ENCODE measurements around the gene CEMIP.

Gene CEMIP

GRCh38 chr15:80991421-80991820, 212.3 kb downstream of the CEMIP start:
- no peaks in the 10 kb centered on the region for H3K27me3 ChIP-seq (ENCODE audit: control insufficient read depth in 1 of 2, insufficient read depth in 2 of 2, low read length in 2 of 2)
- H3K4me3 ChIP-seq (ENCODE audit: low read depth in 1 of 2, low read length in 2 of 2): no peak overlapping the region
- H3K9me3 ChIP-seq (ENCODE audit: low read length): no peaks in the 10 kb centered on the region
- H3K36me3 ChIP-seq (ENCODE audit: insufficient read depth, low read length): no peaks in the 10 kb centered on the region
- H3K4me1 ChIP-seq (ENCODE audit: insufficient read depth, low read length): peaks cover 34% of the 10 kb centered on the region
- H3K9ac ChIP-seq (ENCODE audit: low read length): no peak overlapping the region
- peak overlapping the region; percentile 93 for H3K27ac ChIP-seq (ENCODE audit: low read depth, low read length)

- no peaks in the 10 kb centered on the region for H3K9me3 ChIP-seq (ENCODE audit: low read length)
- H3K27me3 ChIP-seq (ENCODE audit: control insufficient read depth in 1 of 2, insufficient read depth in 2 of 2, low read length in 2 of 2): no peaks in the 10 kb centered on the region
- no peaks in the 10 kb centered on the region for H3K36me3 ChIP-seq (ENCODE audit: insufficient read depth, low read length)
- H3K27ac ChIP-seq (ENCODE audit: low read depth, low read length): no peak overlapping the region
- peaks cover 31% of the 10 kb centered on the region for H3K4me1 ChIP-seq (ENCODE audit: insufficient read depth, low read length)
- H3K9ac ChIP-seq (ENCODE audit: low read length): no peak overlapping the region
- H3K4me3 ChIP-seq (ENCODE audit: low read depth in 1 of 2, low read length in 2 of 2): no peak overlapping the region
Observed at GRCh38 chr15:80992006-80992405, 212.8 kb downstream of the CEMIP start.

GRCh38 chr15:80992441-80992840, 213.3 kb downstream of the CEMIP start:
- Histone ChIP-seq H3K9ac (ENCODE audit: low read length) (no peak overlapping the region), H3K4me1 (ENCODE audit: insufficient read depth, low read length) (peaks cover 31% of the 10 kb centered on the region), H3K4me3 (ENCODE audit: low read depth in 1 of 2, low read length in 2 of 2) (no peak overlapping the region), H3K36me3 (ENCODE audit: insufficient read depth, low read length) (no peaks in the 10 kb centered on the region), H3K9me3 (ENCODE audit: low read length) (no peaks in the 10 kb centered on the region), H3K27ac (ENCODE audit: low read depth, low read length) (no peak overlapping the region), H3K27me3 (ENCODE audit: control insufficient read depth in 1 of 2, insufficient read depth in 2 of 2, low read length in 2 of 2) (no peaks in the 10 kb centered on the region)

GRCh38 chr15:80996247-80996646, 217.1 kb downstream of the CEMIP start:
- Histone ChIP-seq H3K27ac (ENCODE audit: low read depth, low read length) (no peak overlapping the region), H3K36me3 (ENCODE audit: insufficient read depth, low read length) (no peaks in the 10 kb centered on the region), H3K9ac (ENCODE audit: low read length) (no peak overlapping the region), H3K27me3 (ENCODE audit: control insufficient read depth in 1 of 2, insufficient read depth in 2 of 2, low read length in 2 of 2) (no peaks in the 10 kb centered on the region), H3K9me3 (ENCODE audit: low read length) (no peaks in the 10 kb centered on the region), H3K4me3 (ENCODE audit: low read depth in 1 of 2, low read length in 2 of 2) (no peak overlapping the region), H3K4me1 (ENCODE audit: insufficient read depth, low read length) (peaks cover 11% of the 10 kb centered on the region)

- Histone ChIP-seq H3K36me3 (ENCODE audit: insufficient read depth, low read length) (no peaks in the 10 kb centered on the region), H3K9me3 (ENCODE audit: low read length) (no peaks in the 10 kb centered on the region), H3K9ac (ENCODE audit: low read length) (no peak overlapping the region), H3K27ac (ENCODE audit: low read depth, low read length) (no peak overlapping the region), H3K4me1 (ENCODE audit: insufficient read depth, low read length) (peaks cover 9% of the 10 kb centered on the region), H3K4me3 (ENCODE audit: low read depth in 1 of 2, low read length in 2 of 2) (no peak overlapping the region), H3K27me3 (ENCODE audit: control insufficient read depth in 1 of 2, insufficient read depth in 2 of 2, low read length in 2 of 2) (no peaks in the 10 kb centered on the region)
Observed at GRCh38 chr15:80997692-80998091, 218.5 kb downstream of the CEMIP start.

- Histone ChIP-seq H3K27ac (ENCODE audit: low read depth, low read length) (no peak overlapping the region), H3K4me1 (ENCODE audit: insufficient read depth, low read length) (peaks cover 14% of the 10 kb centered on the region), H3K27me3 (ENCODE audit: control insufficient read depth in 1 of 2, insufficient read depth in 2 of 2, low read length in 2 of 2) (no peaks in the 10 kb centered on the region), H3K4me3 (ENCODE audit: low read depth in 1 of 2, low read length in 2 of 2) (no peak overlapping the region), H3K9ac (ENCODE audit: low read length) (no peak overlapping the region), H3K9me3 (ENCODE audit: low read length) (no peaks in the 10 kb centered on the region), H3K36me3 (ENCODE audit: insufficient read depth, low read length) (peaks cover 2% of the 10 kb centered on the region)
Observed at GRCh38 chr15:80998251-80998650, 219.1 kb downstream of the CEMIP start.

- no peak overlapping the region for H3K27ac ChIP-seq (ENCODE audit: low read depth, low read length)
- peak overlapping the region in 1 of 2 donors; percentile 92 for H3K4me3 ChIP-seq (ENCODE audit: low read depth in 1 of 2, low read length in 2 of 2)
- peaks cover 12% of the 10 kb centered on the region for H3K36me3 ChIP-seq (ENCODE audit: insufficient read depth, low read length)
- H3K4me1 ChIP-seq (ENCODE audit: insufficient read depth, low read length): peaks cover 17% of the 10 kb centered on the region
- no peaks in the 10 kb centered on the region for H3K9me3 ChIP-seq (ENCODE audit: low read length)
- H3K27me3 ChIP-seq (ENCODE audit: control insufficient read depth in 1 of 2, insufficient read depth in 2 of 2, low read length in 2 of 2): no peaks in the 10 kb centered on the region
- peak overlapping the region; percentile 89 for H3K9ac ChIP-seq (ENCODE audit: low read length)
Observed at GRCh38 chr15:80999623-81000036, 220.5 kb downstream of the CEMIP start.

- Histone ChIP-seq H3K27me3 (ENCODE audit: control insufficient read depth in 1 of 2, insufficient read depth in 2 of 2, low read length in 2 of 2) (no peaks in the 10 kb centered on the region), H3K27ac (ENCODE audit: low read depth, low read length) (peak overlapping the region; percentile 98), H3K4me1 (ENCODE audit: insufficient read depth, low read length) (peaks cover 23% of the 10 kb centered on the region), H3K36me3 (ENCODE audit: insufficient read depth, low read length) (peaks cover 12% of the 10 kb centered on the region), H3K4me3 (ENCODE audit: low read depth in 1 of 2, low read length in 2 of 2) (peak overlapping the region; percentile 92 to 98), H3K9me3 (ENCODE audit: low read length) (no peaks in the 10 kb centered on the region), H3K9ac (ENCODE audit: low read length) (peak overlapping the region; percentile 89)
Observed at GRCh38 chr15:81000144-81000623, 221.0 kb downstream of the CEMIP start.

- H3K9ac ChIP-seq (ENCODE audit: low read length): peak within 1 kb of the TSS; percentile 89
- H3K27ac ChIP-seq (ENCODE audit: low read depth, low read length): peak within 1 kb of the TSS; percentile 98
- no peaks in the 10 kb centered on the region for H3K9me3 ChIP-seq (ENCODE audit: low read length)
- peak within 1 kb of the TSS; percentile 92 to 98 for H3K4me3 ChIP-seq (ENCODE audit: low read depth in 1 of 2, low read length in 2 of 2)
- peaks cover 12% of the 10 kb centered on the region for H3K36me3 ChIP-seq (ENCODE audit: insufficient read depth, low read length)
- H3K4me1 ChIP-seq (ENCODE audit: insufficient read depth, low read length): peaks cover 23% of the 10 kb centered on the region
- H3K27me3 ChIP-seq (ENCODE audit: control insufficient read depth in 1 of 2, insufficient read depth in 2 of 2, low read length in 2 of 2): no peaks in the 10 kb centered on the region
Observed at GRCh38 chr15:81000624-81001151, 221.5 kb downstream of the CEMIP start, which contains the start of gene TLNRD1. Gene TLNRD1, plus strand, starts transcription at chr15:81000923. Its CDS starts 1,349 bp downstream, at chr15:81002272.
